HUES6 (cell line): Measurements from ENCODE around the gene CARS2.
"Not testable (repeated sequence)": the region's sequence is repeated elsewhere in the genome, so short reads cannot be mapped to it uniquely, and the experiment has no call there.

ENCODE experiments used
- H3K27ac ChIP-seq: 2 replicates; pipeline ENCODE4 v1.7.0; 2013; ENCODE audit warnings: low read depth, mild to moderate bottlenecking, low read length, inconsistent platforms
- H3K27me3 ChIP-seq: 2 replicates; pipeline ENCODE4 v1.6.1; 2013; ENCODE audit warnings: low read length; ENCODE audit not compliant: control insufficient read depth, insufficient read depth
- H3K36me3 ChIP-seq: 2 replicates; pipeline ENCODE4 v1.6.1; 2013; ENCODE audit warnings: low read length; ENCODE audit not compliant: control insufficient read depth, insufficient read depth
- H3K4me1 ChIP-seq: 2 replicates; pipeline ENCODE4 v1.6.1; 2013; ENCODE audit warnings: low read length; ENCODE audit not compliant: control insufficient read depth, insufficient read depth
- H3K4me3 ChIP-seq: 2 replicates; pipeline ENCODE4 v1.5.1; 2013; ENCODE audit warnings: low read depth, low read length
- H3K9ac ChIP-seq: one replicate; pipeline ENCODE4 v1.6.1; 2013; ENCODE audit warnings: mild to moderate bottlenecking, low read length
- H3K9me3 ChIP-seq: 2 replicates; pipeline ENCODE4 v1.6.1; 2013; ENCODE audit warnings: low read depth, low read length; ENCODE audit not compliant: control insufficient read depth, insufficient read depth

Gene CARS2

DNA sequence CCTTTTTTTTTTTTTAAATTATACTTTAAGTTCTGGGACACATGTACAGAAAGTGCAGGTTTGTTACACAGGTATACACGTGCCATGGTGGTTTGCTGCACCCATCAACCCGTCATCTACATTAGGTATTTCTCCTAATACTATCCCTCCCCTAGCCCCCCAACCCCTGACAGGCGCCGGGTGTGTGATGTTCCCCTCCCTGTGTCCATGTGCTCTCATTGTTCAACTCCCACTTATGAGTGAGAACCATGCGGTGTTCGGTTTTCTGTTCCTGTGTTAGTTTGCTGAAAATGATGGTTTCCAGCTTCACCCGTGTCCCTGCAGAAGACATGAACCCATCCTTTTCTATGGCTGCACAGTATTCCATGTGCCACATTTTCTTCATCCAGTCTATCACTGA is 10.1 kb downstream of the CARS2 start:
- not testable (repeated sequence) for H3K4me3 ChIP-seq, H3K4me1 ChIP-seq, H3K9me3 ChIP-seq

DNA sequence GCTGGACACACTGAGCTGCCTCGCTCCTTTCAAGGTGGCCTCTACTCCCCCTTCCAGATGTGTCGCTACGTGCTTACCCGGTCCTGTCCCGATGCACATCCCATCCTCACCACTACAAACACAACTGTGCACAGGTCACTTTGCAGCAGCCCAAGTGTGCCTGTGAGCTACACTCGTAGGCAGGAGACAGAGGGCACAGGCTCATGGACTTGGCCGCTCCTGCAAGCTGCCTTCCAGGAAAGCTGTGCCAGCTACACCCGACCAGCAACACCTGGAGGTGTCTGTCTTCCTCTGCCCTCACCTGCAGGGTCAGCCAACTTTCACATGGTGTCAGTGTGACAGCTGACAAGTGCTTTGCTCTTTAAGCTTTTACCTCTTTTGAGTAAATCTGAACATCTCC is 15.4 kb downstream of the CARS2 start:
- H3K36me3 ChIP-seq, result peaks cover 31% of the 10 kb centered on the region
- H3K4me3 ChIP-seq, result no peak overlapping the region
- no peaks in the 10 kb centered on the region for H3K27me3 ChIP-seq
- no peak overlapping the region for H3K9ac ChIP-seq
- no peak overlapping the region for H3K27ac ChIP-seq
- H3K4me1 ChIP-seq, result no peaks in the 10 kb centered on the region
- no peaks in the 10 kb centered on the region for H3K9me3 ChIP-seq

More for the DNA sequence above, 10.1 kb downstream of the CARS2 start:
- H3K36me3 ChIP-seq, result peaks cover 49% of the 10 kb centered on the region
- not testable (repeated sequence) for H3K9ac ChIP-seq, H3K27me3 ChIP-seq, H3K27ac ChIP-seq

DNA sequence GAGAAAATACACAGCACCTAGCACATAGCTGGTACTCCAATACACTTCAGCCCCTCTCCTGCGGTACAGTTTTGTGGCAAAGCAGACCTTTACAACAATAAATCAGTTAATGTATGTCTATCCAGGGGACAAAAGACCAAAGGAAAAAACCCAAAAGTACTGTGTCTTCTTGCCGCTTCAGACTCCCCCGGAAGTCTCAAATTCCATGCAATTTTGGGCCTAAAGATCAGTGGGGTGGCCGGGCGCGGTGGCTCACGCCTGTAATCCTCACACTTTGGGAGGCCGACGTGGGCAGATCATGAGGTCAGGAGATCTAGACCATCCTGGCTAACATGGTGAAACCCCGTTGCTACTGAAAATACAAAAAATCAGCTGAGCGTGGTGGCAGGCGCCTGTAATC is 16.2 kb downstream of the CARS2 start:
- Histone ChIP-seq H3K4me1 (no peaks in the 10 kb centered on the region), H3K27ac (no peak overlapping the region), H3K4me3 (no peak overlapping the region), H3K9ac (no peak overlapping the region), H3K9me3 (no peaks in the 10 kb centered on the region), H3K27me3 (no peaks in the 10 kb centered on the region), H3K36me3 (peaks cover 32% of the 10 kb centered on the region)

DNA sequence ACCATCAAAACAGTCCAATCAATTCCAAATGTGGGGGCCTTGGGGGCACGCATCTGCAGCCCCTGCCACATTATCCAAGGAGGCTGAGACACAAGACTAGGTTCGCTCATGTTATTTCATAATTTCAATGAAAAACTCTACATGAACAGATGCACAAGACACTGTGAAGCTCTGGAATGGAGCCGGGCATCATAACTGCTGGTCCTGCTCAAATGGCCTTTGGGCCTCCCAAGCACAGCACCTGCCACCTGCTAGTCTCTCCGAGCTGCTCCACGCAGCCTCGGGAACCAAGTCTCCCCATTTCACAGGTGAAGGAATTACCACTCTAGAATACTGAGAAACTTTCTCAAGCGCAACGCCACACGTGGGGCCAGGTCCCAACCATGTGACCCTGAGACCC is 16.9 kb downstream of the CARS2 start:
- Histone ChIP-seq H3K4me1 (no peaks in the 10 kb centered on the region), H3K9me3 (no peaks in the 10 kb centered on the region), H3K36me3 (peaks cover 31% of the 10 kb centered on the region), H3K9ac (no peak overlapping the region), H3K27ac (no peak overlapping the region), H3K27me3 (no peaks in the 10 kb centered on the region), H3K4me3 (no peak overlapping the region)

DNA sequence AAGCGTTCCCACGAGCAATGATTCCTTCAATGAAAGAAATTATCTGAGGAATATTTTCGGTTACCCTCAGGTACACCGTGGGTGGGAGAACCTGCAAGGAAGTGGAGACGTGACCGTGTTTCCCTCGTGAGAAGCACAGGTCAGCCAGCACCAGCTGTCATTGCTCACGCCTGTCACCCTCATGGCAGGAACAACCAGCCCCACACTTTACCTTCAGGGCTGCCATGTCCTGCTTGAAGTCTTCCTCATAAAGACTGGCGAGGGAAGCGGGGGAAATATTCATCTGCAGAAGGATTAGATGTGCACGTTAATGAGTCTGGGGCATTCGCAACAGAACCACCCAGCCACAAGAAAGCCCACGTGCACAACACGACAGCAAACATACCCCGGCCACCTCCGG is 18.2 kb downstream of the CARS2 start:
- Histone ChIP-seq H3K36me3 (peaks cover 41% of the 10 kb centered on the region), H3K4me1 (no peaks in the 10 kb centered on the region), H3K27me3 (no peaks in the 10 kb centered on the region), H3K9ac (no peak overlapping the region), H3K4me3 (no peak overlapping the region), H3K9me3 (no peaks in the 10 kb centered on the region), H3K27ac (no peak overlapping the region)

DNA sequence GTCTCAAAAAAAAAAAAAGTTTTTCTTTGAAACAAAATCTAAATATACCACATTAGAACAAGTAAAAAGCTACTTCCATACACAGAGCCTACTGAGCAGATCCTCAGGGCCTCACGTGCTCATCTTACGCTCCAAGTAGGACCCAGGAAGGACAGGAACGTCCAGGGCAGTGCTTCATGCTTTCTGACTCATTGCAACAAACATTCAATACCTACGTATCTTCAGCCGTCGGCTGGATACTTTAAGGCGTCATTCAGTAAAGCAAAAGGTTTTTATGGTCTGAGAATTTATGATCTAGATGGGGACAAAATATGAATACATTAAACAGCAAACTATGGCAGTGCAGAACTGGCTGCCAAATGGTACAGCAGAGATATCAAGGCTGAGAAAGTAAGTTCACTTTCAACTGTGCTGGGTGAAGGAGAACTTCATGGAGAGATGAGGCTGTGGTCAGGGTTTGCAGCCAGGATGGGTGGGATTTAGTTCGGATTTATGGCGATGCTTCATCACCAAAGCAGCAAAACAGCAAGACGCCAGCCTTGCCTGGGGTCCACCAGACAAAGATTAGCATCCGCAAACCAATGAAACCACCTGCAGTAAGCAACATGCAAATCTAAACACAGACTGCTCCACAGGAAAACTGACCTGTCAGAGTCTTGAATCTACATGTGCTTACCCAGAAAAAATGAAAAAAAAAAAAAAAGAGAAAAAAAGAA is 20.5 kb downstream of the CARS2 start:
- H3K27ac ChIP-seq, result no peak overlapping the region
- H3K36me3 ChIP-seq, result peaks cover 56% of the 10 kb centered on the region

DNA sequence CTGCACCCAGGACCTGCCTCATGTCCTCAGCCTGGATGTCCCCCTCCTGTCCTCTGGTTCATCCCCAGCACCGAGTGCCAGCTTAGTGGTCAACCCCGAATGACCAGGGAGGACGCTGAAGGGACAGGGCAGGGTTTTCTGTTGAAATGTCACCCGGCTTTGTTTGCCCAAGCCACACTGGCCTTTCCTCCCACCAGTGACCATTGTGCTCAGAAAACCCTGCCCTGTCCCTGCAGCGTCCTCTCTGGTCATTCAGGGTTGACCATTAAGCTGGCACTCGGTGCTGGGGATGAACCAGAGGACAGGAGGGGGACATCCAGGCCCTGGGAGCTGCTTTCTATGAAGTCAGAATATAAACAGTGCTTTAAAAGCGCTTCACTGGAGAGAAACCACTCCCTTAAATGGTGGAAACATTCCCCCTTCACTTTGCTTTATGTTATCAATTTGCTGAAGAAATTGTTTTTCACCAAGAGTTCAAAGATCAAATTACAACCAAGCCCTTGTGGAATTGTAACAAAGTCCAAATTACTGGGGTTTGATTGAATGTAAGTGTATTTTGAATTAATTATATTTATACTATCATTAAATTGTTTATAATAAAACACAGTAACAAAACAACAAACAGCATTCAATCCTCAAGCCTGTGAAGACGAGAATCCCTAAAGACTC is 21.4 kb downstream of the CARS2 start:
- Histone ChIP-seq H3K36me3 (peaks cover 59% of the 10 kb centered on the region), H3K4me3 (no peak overlapping the region), H3K27me3 (no peaks in the 10 kb centered on the region), H3K4me1 (no peaks in the 10 kb centered on the region), H3K9me3 (no peaks in the 10 kb centered on the region), H3K27ac (no peak overlapping the region), H3K9ac (no peak overlapping the region)

More for the DNA sequence above, 20.5 kb downstream of the CARS2 start:
- H3K9ac ChIP-seq, result no peak overlapping the region
- H3K27me3 ChIP-seq, result no peaks in the 10 kb centered on the region
- no peaks in the 10 kb centered on the region for H3K9me3 ChIP-seq
- no peaks in the 10 kb centered on the region for H3K4me1 ChIP-seq
- H3K4me3 ChIP-seq, result no peak overlapping the region

DNA sequence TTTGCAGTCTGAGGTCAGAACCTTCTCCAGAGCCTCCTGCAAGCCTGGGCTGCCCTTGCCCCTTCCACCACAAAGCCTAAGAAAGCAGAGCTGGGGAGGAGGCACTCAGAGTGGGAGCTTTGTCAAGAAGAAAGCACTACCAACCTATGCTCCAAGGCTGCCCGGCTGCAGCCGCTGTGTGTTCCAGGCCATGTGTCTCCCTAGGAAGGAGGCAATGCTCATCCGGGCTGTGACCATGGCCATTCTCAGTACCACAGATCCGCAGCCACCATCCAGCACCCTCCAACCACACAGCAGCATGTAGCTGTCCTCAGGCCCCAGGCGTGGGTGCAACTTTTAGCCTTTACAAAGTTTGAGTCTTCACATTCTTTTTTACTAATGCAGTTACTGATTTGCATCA is 22.0 kb downstream of the CARS2 start:
- Histone ChIP-seq H3K9ac (no peak overlapping the region), H3K27ac (no peak overlapping the region), H3K36me3 (peaks cover 61% of the 10 kb centered on the region), H3K9me3 (no peaks in the 10 kb centered on the region), H3K4me3 (no peak overlapping the region), H3K27me3 (no peaks in the 10 kb centered on the region), H3K4me1 (no peaks in the 10 kb centered on the region)

DNA sequence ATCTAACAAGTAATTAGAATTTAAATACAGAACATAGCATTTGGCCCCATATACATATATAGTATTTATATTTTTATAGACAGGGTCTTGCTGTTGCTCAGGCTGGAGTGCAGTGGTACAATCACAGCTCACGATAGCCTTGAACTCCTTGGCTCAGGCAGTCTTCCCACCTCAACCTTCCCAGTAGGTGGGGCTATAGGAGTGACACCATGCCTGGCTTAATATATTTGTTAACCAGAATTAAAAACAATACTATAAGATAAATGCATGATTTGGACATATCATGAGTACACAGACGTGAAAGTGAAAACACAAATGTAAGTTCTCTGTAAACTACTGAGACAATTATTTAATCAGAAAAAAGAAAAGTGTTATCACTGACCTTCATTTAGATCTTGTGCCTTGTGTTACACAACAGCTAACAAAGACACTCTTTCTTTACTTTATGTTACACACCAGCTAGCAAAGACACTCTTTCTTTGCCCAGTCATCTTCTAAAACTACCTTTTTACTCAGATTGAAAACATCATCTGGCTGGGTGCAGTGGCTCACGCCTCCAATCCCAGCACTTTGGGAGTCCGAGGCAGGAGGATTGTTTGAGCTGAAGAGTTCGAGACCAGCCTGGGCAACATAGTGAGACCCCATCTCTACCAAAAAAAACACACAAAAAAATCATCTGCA is 22.6 kb downstream of the CARS2 start:
- no peak overlapping the region for H3K9ac ChIP-seq
- H3K36me3 ChIP-seq, result peaks cover 67% of the 10 kb centered on the region
- no peak overlapping the region for H3K27ac ChIP-seq
- H3K9me3 ChIP-seq, result no peaks in the 10 kb centered on the region
- H3K27me3 ChIP-seq, result no peaks in the 10 kb centered on the region
- no peaks in the 10 kb centered on the region for H3K4me1 ChIP-seq
- H3K4me3 ChIP-seq, result no peak overlapping the region

DNA sequence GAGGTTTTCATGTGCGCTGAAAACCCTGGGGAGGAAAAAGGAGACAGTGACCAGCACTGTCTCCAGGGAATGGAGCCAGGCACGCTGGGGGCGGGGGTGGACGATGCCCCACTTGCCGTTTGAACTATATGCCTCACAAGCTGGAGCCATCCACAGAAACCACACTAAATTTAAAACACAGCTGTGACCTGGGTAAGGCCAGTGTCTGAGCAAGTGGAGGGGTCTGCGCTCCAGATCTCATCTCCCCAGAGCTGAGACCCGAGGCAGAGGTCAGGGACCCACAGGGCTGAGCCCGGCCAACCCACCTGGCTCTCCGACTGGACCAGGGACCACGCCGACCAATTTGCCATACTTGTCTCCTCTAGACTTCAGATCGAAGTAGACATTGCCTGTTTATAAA is 23.2 kb downstream of the CARS2 start:
- Histone ChIP-seq H3K9ac (no peak overlapping the region), H3K9me3 (no peaks in the 10 kb centered on the region), H3K27ac (no peak overlapping the region), H3K36me3 (peaks cover 65% of the 10 kb centered on the region), H3K27me3 (no peaks in the 10 kb centered on the region), H3K4me3 (no peak overlapping the region), H3K4me1 (no peaks in the 10 kb centered on the region)

DNA sequence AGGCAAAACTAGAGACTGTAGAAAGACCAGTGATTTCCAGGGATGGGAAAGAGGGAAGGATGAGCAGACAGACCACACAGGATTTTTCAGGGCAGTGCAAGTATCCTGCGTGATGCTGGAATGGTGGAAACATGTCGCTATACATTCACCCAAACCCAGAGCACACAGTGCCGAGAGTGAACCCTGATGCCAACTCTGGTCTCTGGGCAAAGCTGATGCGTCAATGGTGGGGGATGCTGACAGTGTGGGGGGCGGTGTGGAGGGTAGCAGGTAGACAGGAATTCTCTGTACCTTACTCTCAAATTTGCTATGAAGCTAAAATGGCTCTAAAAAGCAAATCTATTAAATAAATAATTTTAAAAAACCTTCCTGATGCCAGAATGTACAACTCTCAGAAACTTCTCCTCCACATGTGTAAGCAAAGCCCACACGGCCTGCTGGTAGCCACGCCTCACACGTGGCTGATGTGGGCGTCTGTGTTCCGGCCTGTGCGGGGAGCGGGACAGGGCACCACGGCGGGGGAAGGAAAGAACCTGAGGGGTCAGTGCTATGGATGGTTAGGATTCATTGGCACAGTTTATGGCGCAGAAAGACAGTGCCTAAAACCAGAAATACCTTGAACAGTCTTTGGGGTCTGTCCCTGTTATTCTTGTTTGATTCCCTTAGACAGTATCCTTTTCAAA is 23.9 kb downstream of the CARS2 start:
- no peak overlapping the region for H3K27ac ChIP-seq
- no peaks in the 10 kb centered on the region for H3K27me3 ChIP-seq
- H3K4me3 ChIP-seq, result no peak overlapping the region
- H3K9ac ChIP-seq, result no peak overlapping the region
- peaks cover 62% of the 10 kb centered on the region for H3K36me3 ChIP-seq
- no peaks in the 10 kb centered on the region for H3K9me3 ChIP-seq
- no peaks in the 10 kb centered on the region for H3K4me1 ChIP-seq
